HuH-7 (cell line): ENCODE results near the gene PRKAG2.

ENCODE experiments used
- DNase-seq: peaks from one replicate; pipeline ENCODE4 v3.0.0; 2011; ENCODE audit warnings: low spot score

PRKAG2 gene

GRCh38 chr7:151675196-151675920, 201.6 kb downstream of the PRKAG2 start:
- DNase-seq = no peak

GRCh38 chr7:151674161-151674920, 202.6 kb downstream of the PRKAG2 start:
- DNase-seq = no peak

GRCh38 chr7:151673216-151673615, 203.7 kb downstream of the PRKAG2 start:
- no peak for DNase-seq

- DNase-seq = no peak
These were observed 204.2 kb downstream of the PRKAG2 start for GRCh38 chr7:151672716-151673115.

GRCh38 chr7:151671514-151671913, 205.4 kb downstream of the PRKAG2 start:
- no peak for DNase-seq

GRCh38 chr7:151669762-151670161, 207.2 kb downstream of the PRKAG2 start:
- DNase-seq = no peak

GRCh38 chr7:151666886-151667285, 210.0 kb downstream of the PRKAG2 start:
- DNase-seq = no peak

- no peak for DNase-seq
These were observed 211.5 kb downstream of the PRKAG2 start for GRCh38 chr7:151665368-151665767.

- no peak for DNase-seq
These were observed 212.6 kb downstream of the PRKAG2 start for GRCh38 chr7:151664268-151664667.

GRCh38 chr7:151663382-151664100, 213.4 kb downstream of the PRKAG2 start:
- no peak for DNase-seq

GRCh38 chr7:151662251-151662826, 214.6 kb downstream of the PRKAG2 start:
- DNase-seq = no peak

- DNase-seq = peak; percentile 34
These were observed 215.3 kb downstream of the PRKAG2 start for GRCh38 chr7:151661587-151661986.

GRCh38 chr7:151660141-151660540, 216.8 kb downstream of the PRKAG2 start:
- DNase-seq = no peak

GRCh38 chr7:151659219-151659618, 217.7 kb downstream of the PRKAG2 start:
- DNase-seq = no peak

GRCh38 chr7:151658778-151659177, 218.1 kb downstream of the PRKAG2 start:
- DNase-seq = no peak

- DNase-seq = no peak
These were observed 219.7 kb downstream of the PRKAG2 start for GRCh38 chr7:151657173-151657572.

- DNase-seq = no peak
These were observed 221.4 kb downstream of the PRKAG2 start for GRCh38 chr7:151655555-151655954.

- DNase-seq = no peak
These were observed 224.8 kb downstream of the PRKAG2 start for GRCh38 chr7:151652111-151652510.

GRCh38 chr7:151650161-151650560, 226.8 kb downstream of the PRKAG2 start:
- DNase-seq = no peak

GRCh38 chr7:151648429-151648828, 228.5 kb downstream of the PRKAG2 start:
- DNase-seq = no peak

- DNase-seq = no peak
These were observed 229.0 kb downstream of the PRKAG2 start for GRCh38 chr7:151647874-151648273.

- DNase-seq = no peak
These were observed 229.9 kb downstream of the PRKAG2 start for GRCh38 chr7:151647006-151647405.

GRCh38 chr7:151645311-151645710, 231.6 kb downstream of the PRKAG2 start:
- DNase-seq = no peak
